Thyroid gland (tissue), 4 donors: ENCODE data around the gene SLC8A3.

Experiments
- POLR2A ChIP-seq, 2 donors: fragments of 450-650 bp; IDR thresholded peaks; one replicate each; pipeline ENCODE4 v1.6.1; 2017; ENCODE audit warnings: antibody characterized with exemption in 2 of 2, mild to moderate bottlenecking in 2 of 2, moderate library complexity in 1 of 2
- TF ChIP-seq, protein P1 (sequence below), 6 experiments: fragments of 200-600 bp in 3 of 6; fragments of 450-650 bp in 3 of 6; sonication (generic) in 3 of 6; IDR thresholded peaks; one replicate each; pipeline ENCODE4 v1.5.1; 2016 to 2019; ENCODE audit warnings: antibody characterized with exemption in 6 of 6, mild to moderate bottlenecking in 2 of 6, inconsistent platforms in 1 of 6, moderate library complexity in 1 of 6

- TF ChIP-seq, protein P1, sequence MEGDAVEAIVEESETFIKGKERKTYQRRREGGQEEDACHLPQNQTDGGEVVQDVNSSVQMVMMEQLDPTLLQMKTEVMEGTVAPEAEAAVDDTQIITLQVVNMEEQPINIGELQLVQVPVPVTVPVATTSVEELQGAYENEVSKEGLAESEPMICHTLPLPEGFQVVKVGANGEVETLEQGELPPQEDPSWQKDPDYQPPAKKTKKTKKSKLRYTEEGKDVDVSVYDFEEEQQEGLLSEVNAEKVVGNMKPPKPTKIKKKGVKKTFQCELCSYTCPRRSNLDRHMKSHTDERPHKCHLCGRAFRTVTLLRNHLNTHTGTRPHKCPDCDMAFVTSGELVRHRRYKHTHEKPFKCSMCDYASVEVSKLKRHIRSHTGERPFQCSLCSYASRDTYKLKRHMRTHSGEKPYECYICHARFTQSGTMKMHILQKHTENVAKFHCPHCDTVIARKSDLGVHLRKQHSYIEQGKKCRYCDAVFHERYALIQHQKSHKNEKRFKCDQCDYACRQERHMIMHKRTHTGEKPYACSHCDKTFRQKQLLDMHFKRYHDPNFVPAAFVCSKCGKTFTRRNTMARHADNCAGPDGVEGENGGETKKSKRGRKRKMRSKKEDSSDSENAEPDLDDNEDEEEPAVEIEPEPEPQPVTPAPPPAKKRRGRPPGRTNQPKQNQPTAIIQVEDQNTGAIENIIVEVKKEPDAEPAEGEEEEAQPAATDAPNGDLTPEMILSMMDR (IDR thresholded peaks at IDR 0.05) = no peak
- no peak for TF ChIP-seq POLR2A (IDR thresholded peaks at IDR 0.05)
Measured at GRCh38 chr14:70107309-70107708, 81.4 kb downstream of the SLC8A3 start.
